K562 (cell line): ENCODE results near the gene DEDD2. TPM values are rescaled to one million over a fixed set of nuclear protein-coding genes. Genes with fewer than 3 reads are reported as not detected.

Experiments
- CBFA2T2 ChIP-seq: fragments of 450-650 bp; conservative IDR thresholded peaks from 2 replicates; pipeline ENCODE4 v1.6.1; 2017; ENCODE audit warnings: mild to moderate bottlenecking
- CCNT2 ChIP-seq: IDR thresholded peaks from 2 replicates; pipeline ENCODE4 v1.6.1; 2011; ENCODE audit warnings: borderline replicate concordance, low read depth, mild to moderate bottlenecking, moderate library complexity, mixed read lengths, low read length; ENCODE audit not compliant: insufficient read length; ENCODE audit errors: extremely low read depth
- HLTF ChIP-seq: fragments of 450-650 bp; IDR thresholded peaks from 2 replicates; pipeline ENCODE4 v1.6.1; 2016
- HMGN3 ChIP-seq: IDR thresholded peaks from 2 replicates; pipeline ENCODE4 v1.6.1; 2011; ENCODE audit warnings: borderline replicate concordance, low read depth, mild to moderate bottlenecking, mixed read lengths, low read length; ENCODE audit not compliant: insufficient read length; ENCODE audit errors: extremely low read depth
- HOXB6 ChIP-seq: fragments of 250-450 bp; sonication (Bioruptor Pico); IDR thresholded peaks from 2 replicates; pipeline ENCODE4 v1.5.1; 2022; ENCODE audit warnings: mild to moderate bottlenecking, borderline replicate concordance
- KAT2B ChIP-seq: IDR thresholded peaks from one replicate; pipeline ENCODE4 v1.6.1; 2012; ENCODE audit warnings: low read depth, mild to moderate bottlenecking, control low read depth, inconsistent platforms, low read length, moderate library complexity
- KAT8 ChIP-seq: fragments of 450-650 bp; IDR thresholded peaks from 2 replicates; pipeline ENCODE4 v1.6.1; 2016; ENCODE audit warnings: low read depth, mild to moderate bottlenecking
- MED1 ChIP-seq: sonication (generic); formaldehyde crosslinking; IDR thresholded peaks from 2 replicates; pipeline ENCODE4 v1.8.1; 2023; ENCODE audit warnings: missing genetic modification reagents, borderline replicate concordance
- NFXL1 ChIP-seq: fragments of 450-650 bp; formaldehyde crosslinking; IDR thresholded peaks from 2 replicates; pipeline ENCODE4 v1.4.0; 2021; ENCODE audit warnings: mild to moderate bottlenecking
- POU5F1 ChIP-seq: fragments of 150-350 bp; IDR thresholded peaks from 2 replicates; pipeline ENCODE4 v1.6.1; 2014; ENCODE audit warnings: borderline replicate concordance, low read length, low read depth, mild to moderate bottlenecking; ENCODE audit not compliant: partially characterized antibody
- TBL1XR1 ChIP-seq, 2 experiments: IDR thresholded peaks; 2 replicates each; pipeline ENCODE4 v1.6.1; 2012; ENCODE audit warnings: improper control_type of control experiment in 2 of 2, low read length in 2 of 2, mild to moderate bottlenecking in 1 of 2
- TEAD1 ChIP-seq, 2 experiments: fragments of 450-650 bp in 1 of 2; sonication (generic) in 1 of 2; formaldehyde crosslinking; IDR thresholded peaks; 2 replicates each; pipeline versions ENCODE4 v1.4.0 to v1.8.0; 2020 to 2022; ENCODE audit warnings: mild to moderate bottlenecking in 2 of 2, missing genetic modification reagents in 1 of 2
- ZNF3 ChIP-seq: fragments of 250-450 bp; sonication (Bioruptor Pico); IDR thresholded peaks from 2 replicates; pipeline ENCODE4 v1.5.0; 2021; ENCODE audit warnings: mild to moderate bottlenecking, moderate library complexity
- ZNF347 ChIP-seq: fragments of 450-650 bp; formaldehyde crosslinking; IDR thresholded peaks from 2 replicates; pipeline ENCODE4 v1.4.0; 2020; ENCODE audit warnings: low read depth, mild to moderate bottlenecking, moderate library complexity
- polyA plus RNA-seq, 8 experiments: library from polyadenylated mRNA; depleted of rRNA in 4 of 8; stranded (reverse) in 5 of 8; unstranded in 3 of 8; fragments of >200 nt; fragmentation: Nextera tagmentation in 2 of 8; fragmentation: Illumina TruSeq in 1 of 8; extraction: Ambion mirVana in 2 of 8; extraction: Trizol in 1 of 8; gene quantifications; 2 replicates each; pipeline versions ENCODE4 v1.2.1 to v1.2.3, GENCODE V29; 2011 to 2014; ENCODE audit warnings: inconsistent platforms in 1 of 8, missing spikeins in 1 of 8
- total RNA-seq, 7 experiments: library from RNA; depleted of rRNA in 6 of 7; stranded (reverse); fragments of >200 nt in 6 of 7; fragmentation: Illumina TruSeq in 2 of 7; extraction: Trizol in 2 of 7; gene quantifications; 2 replicates each; pipeline versions ENCODE4 v1.2.1 to v1.2.3, GENCODE V29; 2011 to 2021; ENCODE audit warnings: low replicate concordance in 1 of 7
- TF ChIP-seq, protein P1 (sequence below): IDR thresholded peaks from 2 replicates; pipeline ENCODE4 v1.6.1; 2012; ENCODE audit warnings: low read depth, low read length, improper control_type of control experiment, borderline replicate concordance
- TF ChIP-seq, protein P2 (sequence below): fragments of 250-450 bp; sonication (Bioruptor Pico); IDR thresholded peaks from 2 replicates; pipeline ENCODE4 v1.4.0; 2020; ENCODE audit warnings: borderline replicate concordance
- TF ChIP-seq, protein P3 (sequence below): fragments of 150-350 bp; IDR thresholded peaks from 2 replicates; pipeline ENCODE4 v1.6.1; 2014; ENCODE audit warnings: low read depth, mild to moderate bottlenecking, low read length, borderline replicate concordance
- TF ChIP-seq, protein P4 (sequence below): fragments of 250-450 bp; sonication (Bioruptor Pico); IDR thresholded peaks from 2 replicates; pipeline ENCODE4 v1.8.0; 2021; ENCODE audit warnings: mild to moderate bottlenecking, moderate library complexity

Gene DEDD2
- total and polyA plus RNA-seq, 9 of the 15 experiments (the other 6 are each of a cell fraction or from before 2014, with no cell fraction given) = 4.3 to 43.0 (median 29.2) TPM

DNA sequence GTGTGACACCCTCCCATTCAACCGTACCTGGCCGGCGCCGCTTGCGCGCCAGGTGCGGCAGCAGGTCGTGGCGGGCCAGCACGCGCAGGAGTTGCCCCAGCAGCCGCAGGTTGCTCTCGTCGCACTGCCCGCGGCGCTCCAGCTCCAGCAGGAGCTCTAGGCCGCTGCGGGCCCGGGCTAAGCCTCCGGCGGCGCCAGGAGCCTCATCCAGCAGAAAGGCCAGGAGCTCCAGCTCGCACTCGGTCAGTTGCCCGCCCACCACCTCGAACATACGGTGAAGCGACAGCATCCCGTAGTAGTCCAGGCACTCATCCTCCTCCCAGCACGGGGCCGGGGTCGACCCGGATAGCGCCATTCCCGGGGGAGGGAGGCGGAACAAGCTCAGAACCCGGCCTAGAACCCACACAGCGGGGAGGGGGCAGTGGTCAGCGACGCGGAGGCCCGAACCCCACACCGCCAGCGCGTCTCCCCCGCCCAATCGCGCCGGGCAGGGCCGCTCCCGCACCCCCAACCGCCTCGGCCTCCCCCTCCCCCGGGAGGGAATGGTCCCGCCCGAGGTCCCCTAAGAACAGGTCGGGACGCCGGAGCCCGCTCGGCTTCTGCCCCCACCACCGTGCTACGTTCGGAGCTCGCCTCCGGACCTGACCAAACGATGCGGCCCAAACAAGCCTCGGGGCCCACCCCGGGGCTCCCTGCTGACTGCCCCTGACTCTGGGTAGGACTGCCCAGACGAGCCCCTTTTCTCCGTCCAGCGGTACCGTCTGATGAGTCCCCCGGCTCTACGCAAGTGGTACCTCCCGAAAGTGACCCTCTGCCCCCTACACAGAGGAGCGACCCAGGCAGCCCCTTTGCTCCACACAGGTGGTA, 591 bp downstream of the DEDD2 start (continued):
- TF ChIP-seq, protein P1, sequence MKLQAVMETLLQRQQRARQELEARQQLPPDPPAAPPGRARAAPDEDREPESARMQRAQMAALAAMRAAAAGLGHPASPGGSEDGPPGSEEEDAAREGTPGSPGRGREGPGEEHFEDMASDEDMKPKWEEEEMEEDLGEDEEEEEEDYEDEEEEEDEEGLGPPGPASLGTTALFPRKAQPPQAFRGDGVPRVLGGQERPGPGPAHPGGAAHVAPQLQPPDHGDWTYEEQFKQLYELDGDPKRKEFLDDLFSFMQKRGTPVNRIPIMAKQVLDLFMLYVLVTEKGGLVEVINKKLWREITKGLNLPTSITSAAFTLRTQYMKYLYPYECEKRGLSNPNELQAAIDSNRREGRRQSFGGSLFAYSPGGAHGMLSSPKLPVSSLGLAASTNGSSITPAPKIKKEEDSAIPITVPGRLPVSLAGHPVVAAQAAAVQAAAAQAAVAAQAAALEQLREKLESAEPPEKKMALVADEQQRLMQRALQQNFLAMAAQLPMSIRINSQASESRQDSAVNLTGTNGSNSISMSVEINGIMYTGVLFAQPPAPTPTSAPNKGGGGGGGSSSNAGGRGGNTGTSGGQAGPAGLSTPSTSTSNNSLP = no peak
- TF ChIP-seq MED1 (CRISPR knock-in tag) = 0 out of 2 replicates have a peak, but pooled peaks have one; percentile 21
- TF ChIP-seq CBFA2T2 = no peak
- TF ChIP-seq, protein P2, sequence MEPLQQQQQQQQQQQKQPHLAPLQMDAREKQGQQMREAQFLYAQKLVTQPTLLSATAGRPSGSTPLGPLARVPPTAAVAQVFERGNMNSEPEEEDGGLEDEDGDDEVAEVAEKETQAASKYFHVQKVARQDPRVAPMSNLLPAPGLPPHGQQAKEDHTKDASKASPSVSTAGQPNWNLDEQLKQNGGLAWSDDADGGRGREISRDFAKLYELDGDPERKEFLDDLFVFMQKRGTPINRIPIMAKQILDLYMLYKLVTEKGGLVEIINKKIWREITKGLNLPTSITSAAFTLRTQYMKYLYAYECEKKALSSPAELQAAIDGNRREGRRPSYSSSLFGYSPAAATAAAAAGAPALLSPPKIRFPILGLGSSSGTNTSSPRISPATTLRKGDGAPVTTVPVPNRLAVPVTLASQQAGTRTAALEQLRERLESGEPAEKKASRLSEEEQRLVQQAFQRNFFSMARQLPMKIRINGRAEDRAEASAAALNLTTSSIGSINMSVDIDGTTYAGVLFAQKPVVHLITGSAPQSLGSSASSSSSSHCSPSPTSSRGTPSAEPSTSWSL = no peak
- TF ChIP-seq NFXL1 = no peak
- TF ChIP-seq HOXB6 = no peak
- peak in 1 of 2 experiments; percentile 27; a peak in 1 of 4 replicates for TF ChIP-seq TEAD1 (CRISPR knock-in tag; IDR thresholded peaks at IDR 0.05)
- no peak; a peak in 1 of 4 replicates for TF ChIP-seq TBL1XR1 (IDR thresholded peaks at IDR 0.05; ENCODE audit: low read length in 2 of 2)
- peak; percentile 45 for TF ChIP-seq CCNT2
- TF ChIP-seq KAT8 = no peak
- no peak for TF ChIP-seq ZNF347 (CRISPR knock-in tag)
- TF ChIP-seq KAT2B = no peak
- no peak for TF ChIP-seq HLTF
- TF ChIP-seq, protein P3, sequence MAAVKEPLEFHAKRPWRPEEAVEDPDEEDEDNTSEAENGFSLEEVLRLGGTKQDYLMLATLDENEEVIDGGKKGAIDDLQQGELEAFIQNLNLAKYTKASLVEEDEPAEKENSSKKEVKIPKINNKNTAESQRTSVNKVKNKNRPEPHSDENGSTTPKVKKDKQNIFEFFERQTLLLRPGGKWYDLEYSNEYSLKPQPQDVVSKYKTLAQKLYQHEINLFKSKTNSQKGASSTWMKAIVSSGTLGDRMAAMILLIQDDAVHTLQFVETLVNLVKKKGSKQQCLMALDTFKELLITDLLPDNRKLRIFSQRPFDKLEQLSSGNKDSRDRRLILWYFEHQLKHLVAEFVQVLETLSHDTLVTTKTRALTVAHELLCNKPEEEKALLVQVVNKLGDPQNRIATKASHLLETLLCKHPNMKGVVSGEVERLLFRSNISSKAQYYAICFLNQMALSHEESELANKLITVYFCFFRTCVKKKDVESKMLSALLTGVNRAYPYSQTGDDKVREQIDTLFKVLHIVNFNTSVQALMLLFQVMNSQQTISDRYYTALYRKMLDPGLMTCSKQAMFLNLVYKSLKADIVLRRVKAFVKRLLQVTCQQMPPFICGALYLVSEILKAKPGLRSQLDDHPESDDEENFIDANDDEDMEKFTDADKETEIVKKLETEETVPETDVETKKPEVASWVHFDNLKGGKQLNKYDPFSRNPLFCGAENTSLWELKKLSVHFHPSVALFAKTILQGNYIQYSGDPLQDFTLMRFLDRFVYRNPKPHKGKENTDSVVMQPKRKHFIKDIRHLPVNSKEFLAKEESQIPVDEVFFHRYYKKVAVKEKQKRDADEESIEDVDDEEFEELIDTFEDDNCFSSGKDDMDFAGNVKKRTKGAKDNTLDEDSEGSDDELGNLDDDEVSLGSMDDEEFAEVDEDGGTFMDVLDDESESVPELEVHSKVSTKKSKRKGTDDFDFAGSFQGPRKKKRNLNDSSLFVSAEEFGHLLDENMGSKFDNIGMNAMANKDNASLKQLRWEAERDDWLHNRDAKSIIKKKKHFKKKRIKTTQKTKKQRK = no peak
- no peak for TF ChIP-seq POU5F1
- TF ChIP-seq, protein P4, sequence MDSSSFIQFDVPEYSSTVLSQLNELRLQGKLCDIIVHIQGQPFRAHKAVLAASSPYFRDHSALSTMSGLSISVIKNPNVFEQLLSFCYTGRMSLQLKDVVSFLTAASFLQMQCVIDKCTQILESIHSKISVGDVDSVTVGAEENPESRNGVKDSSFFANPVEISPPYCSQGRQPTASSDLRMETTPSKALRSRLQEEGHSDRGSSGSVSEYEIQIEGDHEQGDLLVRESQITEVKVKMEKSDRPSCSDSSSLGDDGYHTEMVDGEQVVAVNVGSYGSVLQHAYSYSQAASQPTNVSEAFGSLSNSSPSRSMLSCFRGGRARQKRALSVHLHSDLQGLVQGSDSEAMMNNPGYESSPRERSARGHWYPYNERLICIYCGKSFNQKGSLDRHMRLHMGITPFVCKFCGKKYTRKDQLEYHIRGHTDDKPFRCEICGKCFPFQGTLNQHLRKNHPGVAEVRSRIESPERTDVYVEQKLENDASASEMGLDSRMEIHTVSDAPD (CRISPR knock-in tag) = no peak
- peak; percentile 38 for TF ChIP-seq HMGN3
- TF ChIP-seq ZNF3 = no peak
